ENCODE measurements around the gene SLC39A11. TPM values are rescaled to one million over a fixed set of nuclear protein-coding genes. Genes with fewer than 3 reads are reported as not detected.
A peak's percentile ranks its signal among the peaks of the same experiment; 100 is the strongest.

Gene SLC39A11
- total and polyA plus RNA-seq, 2 of the 13 experiments (the other 11 are each of a cell fraction or from before 2014, with no cell fraction given) = 17.2 to 31.5 TPM

GRCh38 chr17:72788950-72789585 lies 303.4 kb downstream of the SLC39A11 start (continued):
- peak; percentile 42; the same call in 1 of the 2 replicates for TF ChIP-seq GATAD2A (CRISPR knock-in tag; IDR thresholded peaks at IDR 0.05)
- TF ChIP-seq MYC (CRISPR knock-in tag; IDR thresholded peaks at IDR 0.05; ENCODE audit: borderline replicate concordance) = peak; percentile 74
- no peak for TF ChIP-seq SIN3B (IDR thresholded peaks at IDR 0.05; ENCODE audit: low read length)
- no peak for TF ChIP-seq MED13 (CRISPR knock-in tag; IDR thresholded peaks at IDR 0.05)
- no peak for TF ChIP-seq HDAC6 (IDR thresholded peaks at IDR 0.05; ENCODE audit: low read depth, low read length)
- TF ChIP-seq THRA (CRISPR knock-in tag; IDR thresholded peaks at IDR 0.05; ENCODE audit: borderline replicate concordance) = no peak
- no peak for TF ChIP-seq ZNF484 (CRISPR knock-in tag; IDR thresholded peaks at IDR 0.05; ENCODE audit: borderline replicate concordance, low read depth)
- TF ChIP-seq JDP2 (CRISPR knock-in tag; IDR thresholded peaks at IDR 0.05; ENCODE audit: borderline replicate concordance) = no peak
- TF ChIP-seq TAF1 (CRISPR knock-in tag; IDR thresholded peaks at IDR 0.05) = no peak
- TF ChIP-seq ZNF274 (CRISPR knock-in tag; IDR thresholded peaks at IDR 0.05) = no peak
- TF ChIP-seq SMARCC2 (IDR thresholded peaks at IDR 0.05) = no peak
- TF ChIP-seq NFE2L1 (CRISPR knock-in tag; IDR thresholded peaks at IDR 0.05; ENCODE audit: borderline replicate concordance) = no peak
- TF ChIP-seq CENPX (CRISPR knock-in tag; IDR thresholded peaks at IDR 0.05) = no peak
- TF ChIP-seq DNMT1 (CRISPR knock-in tag; IDR thresholded peaks at IDR 0.05) = no peak
- TF ChIP-seq IKZF1 (IDR thresholded peaks at IDR 0.05) = no peak
- no peak for TF ChIP-seq ZBTB49 (CRISPR knock-in tag; IDR thresholded peaks at IDR 0.05; ENCODE audit: borderline replicate concordance)
- TF ChIP-seq ZNF737 (CRISPR knock-in tag; IDR thresholded peaks at IDR 0.05; ENCODE audit: borderline replicate concordance) = no peak
- no peak for TF ChIP-seq ZNF124 (CRISPR knock-in tag; IDR thresholded peaks at IDR 0.05)
- TF ChIP-seq ARID4A (CRISPR knock-in tag; IDR thresholded peaks at IDR 0.05; ENCODE audit: borderline replicate concordance) = no peak; the same call in 1 of the 2 replicates
- TF ChIP-seq CBX2 (IDR thresholded peaks at IDR 0.05; ENCODE audit: low read depth, low read length) = no peak
- TF ChIP-seq CBX2 (CRISPR knock-in tag; IDR thresholded peaks at IDR 0.05; ENCODE audit: low read depth) = no peak
- TF ChIP-seq SYNCRIP (IDR thresholded peaks at IDR 0.05; ENCODE audit: insufficient read depth, low read depth, low read length) = no peak
- TF ChIP-seq DBP (CRISPR knock-in tag; IDR thresholded peaks at IDR 0.05; ENCODE audit: not compliant biosample characterization) = no peak

All from HepG2 (cell line).